Naive thymus-derived CD4-positive, alpha-beta T cell (primary cell): ENCODE measurements around the gene SPDYE5. TPM values are rescaled to one million over a fixed set of nuclear protein-coding genes. Genes with fewer than 3 reads are reported as not detected.
"Not testable (repeated sequence)": the region's sequence is repeated elsewhere in the genome, so short reads cannot be mapped to it uniquely, and the experiment has no call there.

Experiments
- ATAC-seq: fragments of 150-1000 bp; cut with Tn5 transposase; 2 replicates; pipeline ENCODE4 v1.10.0; 2021; ENCODE audit warnings: mild to moderate bottlenecking, moderate library complexity
- CTCF ChIA-PET: fragments of 350-600 bp; sonication (Branson Sonifier 250); formaldehyde crosslinking; loops from one replicate; lab custom pipeline; 2021; ENCODE audit warnings: antibody characterized with exemption; lab: Charles Lee
- POLR2A ChIA-PET: fragments of 350-600 bp; sonication (Branson Sonifier 250); formaldehyde crosslinking; loops from one replicate; lab custom pipeline; 2021; ENCODE audit warnings: antibody characterized with exemption, inconsistent platforms; lab: Charles Lee
- DNase-seq, 9 donors: peaks; one replicate each; pipeline versions ENCODE4 v3.0.0 to v3.0.0-alpha.2; 2020 to 2022; ENCODE audit warnings: mixed read lengths in 1 of 9
- H3K27ac ChIP-seq: one replicate; pipeline ENCODE4 v1.7.0; 2013; ENCODE audit warnings: mild to moderate bottlenecking, low read depth, low read length, moderate library complexity
- H3K27me3 ChIP-seq, 2 donors: one replicate each; pipeline ENCODE4 v1.7.0; 2013; ENCODE audit warnings: low read length in 2 of 2, mild to moderate bottlenecking in 2 of 2, moderate library complexity in 2 of 2; ENCODE audit not compliant: control insufficient read depth in 2 of 2, insufficient read depth in 2 of 2
- H3K36me3 ChIP-seq, 3 experiments: 1 replicate in 2 of 3; 2 replicates in 1 of 3; pipeline ENCODE4 v1.7.0; 2013; ENCODE audit warnings: low read length in 3 of 3, mild to moderate bottlenecking in 3 of 3, moderate library complexity in 1 of 3; ENCODE audit not compliant: insufficient read depth in 3 of 3, control insufficient read depth in 2 of 3
- H3K4me1 ChIP-seq, 2 donors: one replicate each; pipeline ENCODE4 v1.7.0; 2013; ENCODE audit warnings: low read length in 2 of 2, mild to moderate bottlenecking in 2 of 2, moderate library complexity in 1 of 2; ENCODE audit not compliant: control insufficient read depth in 2 of 2, insufficient read depth in 2 of 2
- H3K4me3 ChIP-seq: 2 replicates; pipeline ENCODE4 v1.7.0; 2013; ENCODE audit warnings: mild to moderate bottlenecking, low read length
- H3K9me3 ChIP-seq, 3 experiments: 1 replicate in 2 of 3; 2 replicates in 1 of 3; pipeline ENCODE4 v1.7.0; 2013; ENCODE audit warnings: low read length in 3 of 3; ENCODE audit not compliant: control insufficient read depth in 2 of 3
- H3K27ac Mint-ChIP-seq, 9 donors: one replicate each; pipeline ENCODE4 v1.8.0; 2020 to 2022; ENCODE audit warnings: mixed read lengths in 9 of 9, mild to moderate bottlenecking in 8 of 9, moderate library complexity in 5 of 9, inconsistent platforms in 2 of 9
- H3K27me3 Mint-ChIP-seq, 5 donors: one replicate each; pipeline ENCODE4 v1.8.0; 2021 to 2022; ENCODE audit warnings: mixed read lengths in 5 of 5, mild to moderate bottlenecking in 1 of 5
- H3K36me3 Mint-ChIP-seq, 5 donors: one replicate each; pipeline ENCODE4 v1.8.0; 2020 to 2022; ENCODE audit warnings: mixed read lengths in 5 of 5, mild to moderate bottlenecking in 3 of 5, inconsistent platforms in 1 of 5
- H3K4me1 Mint-ChIP-seq, 7 donors: one replicate each; pipeline ENCODE4 v1.8.0; 2020 to 2022; ENCODE audit warnings: mixed read lengths in 7 of 7, mild to moderate bottlenecking in 3 of 7, inconsistent platforms in 1 of 7
- H3K4me3 Mint-ChIP-seq, 10 donors: one replicate each; pipeline ENCODE4 v1.8.0; 2020 to 2022; ENCODE audit warnings: mild to moderate bottlenecking in 10 of 10, mixed read lengths in 10 of 10, moderate library complexity in 6 of 10, inconsistent platforms in 2 of 10
- H3K9me3 Mint-ChIP-seq, 11 donors: one replicate each; pipeline ENCODE4 v1.8.0; 2020 to 2022; ENCODE audit warnings: mixed read lengths in 11 of 11, mild to moderate bottlenecking in 4 of 11, inconsistent platforms in 1 of 11, moderate library complexity in 1 of 11
- intact Hi-C, 2 donors: fragments of 100-400 bp; cut with micrococcal nuclease; formaldehyde crosslinking; loops; one replicate each; pipeline ENCODE4 v1.15.1; 2023
- polyA plus RNA-seq, 2 donors: library from polyadenylated mRNA; unstranded; fragments of 300-500 nt; fragmentation: Illumina TruSeq; gene quantifications; one replicate each; pipeline ENCODE4 v1.2.3, GENCODE V29; 2021
- total RNA-seq, 6 experiments: library from RNA in 5 of 6; stranded (reverse) in 5 of 6; gene quantifications; 1 replicate in 5 of 6; 2 replicates in 1 of 6; pipeline ENCODE4 v1.2.3 and lab custom pipeline; 2021 to 2026

Gene SPDYE5
- under 1 TPM in 4 of 5 experiments, not detected in 1; 0.24 to 0.57 (median 0.38) TPM for total RNA-seq
- polyA plus RNA-seq = under 1 TPM; 0.14 to 0.37 TPM
- not detected for total RNA-seq (lab: John Stamatoyannopoulos, UW)

- POLR2A ChIA-PET, H3K27ac ChIP-seq, H3K4me3 ChIP-seq, H3K9me3 ChIP-seq, H3K36me3 Mint-ChIP-seq, ATAC-seq, CTCF ChIA-PET, intact Hi-C loops, DNase-seq, H3K4me3 Mint-ChIP-seq, H3K27me3 Mint-ChIP-seq, H3K9me3 Mint-ChIP-seq, H3K4me1 ChIP-seq, H3K27me3 ChIP-seq, H3K4me1 Mint-ChIP-seq, H3K36me3 ChIP-seq: not testable (repeated sequence)
- H3K27ac Mint-ChIP-seq = peak within 1 kb of the TSS in 1 of 9 donors; percentile 36
Observed at GRCh38 chr7:75492020-75492419, at the start of gene SPDYE5. SPDYE5 (plus strand) TSS chr7:75492320; CDS start chr7:75494048, 1,728 bp downstream.

GRCh38 chr7:75442465-75443111 is 49.5 kb upstream of the SPDYE5 start:
- intact Hi-C loops = loop anchor here in 1 of 2 donors (2.0 kb wide), 1 partner anchor 16 kb away; no protein-coding TSS in a partner anchor

GRCh38 chr7:75449946-75450345 is 42.2 kb upstream of the SPDYE5 start:
- H3K27ac ChIP-seq, H3K27me3 ChIP-seq, H3K9me3 Mint-ChIP-seq, H3K4me1 Mint-ChIP-seq, H3K9me3 ChIP-seq, CTCF ChIA-PET, H3K4me1 ChIP-seq, POLR2A ChIA-PET, ATAC-seq, H3K27me3 Mint-ChIP-seq, H3K4me3 ChIP-seq, H3K36me3 ChIP-seq, H3K4me3 Mint-ChIP-seq, H3K36me3 Mint-ChIP-seq, DNase-seq: not testable (repeated sequence)
- H3K27ac Mint-ChIP-seq = peak overlapping the region in 1 of 9 donors; percentile 65
- intact Hi-C loops = loop anchor here in 1 of 2 donors (10.0 kb wide), 1 partner anchor 195 kb away; no protein-coding TSS in a partner anchor

More at GRCh38 chr7:75442465-75443111, 49.5 kb upstream of the SPDYE5 start:
- CTCF ChIA-PET, H3K27me3 Mint-ChIP-seq, H3K4me1 ChIP-seq, POLR2A ChIA-PET, H3K9me3 ChIP-seq, H3K27me3 ChIP-seq, H3K9me3 Mint-ChIP-seq: not testable (repeated sequence)
- DNase-seq (peak; percentile 26 to 67 (median 61)), ATAC-seq (peak; percentile 98)
- Histone ChIP-seq H3K36me3 (peaks cover 8 to 20% (median 19%) of the 10 kb centered on the region in 3 experiments), H3K27ac (peak overlapping the region; percentile 73), H3K4me3 (peak overlapping the region; percentile 59)
- H3K27ac Mint-ChIP-seq = peak overlapping the region; percentile 66 to 99 (median 97)
- peak overlapping the region; percentile 84 to 97 (median 94) for H3K4me3 Mint-ChIP-seq
- H3K4me1 Mint-ChIP-seq = peaks cover 6 to 30% (median 18%) of the 10 kb centered on the region in 7 donors
- H3K36me3 Mint-ChIP-seq = peaks cover 7 to 24% (median 18%) of the 10 kb centered on the region in 5 donors

GRCh38 chr7:75452494-75452955 is 39.6 kb upstream of the SPDYE5 start:
- H3K27ac ChIP-seq, H3K36me3 ChIP-seq, H3K36me3 Mint-ChIP-seq, CTCF ChIA-PET, H3K4me1 Mint-ChIP-seq, H3K27me3 ChIP-seq, H3K4me1 ChIP-seq, H3K9me3 Mint-ChIP-seq, H3K4me3 ChIP-seq, H3K27me3 Mint-ChIP-seq, POLR2A ChIA-PET, H3K4me3 Mint-ChIP-seq, H3K9me3 ChIP-seq: not testable (repeated sequence)
- H3K27ac Mint-ChIP-seq = peak overlapping the region in 1 of 9 donors; percentile 19
- DNase-seq (peak in 4 of 9 donors; percentile 4 to 19 (median 12)), ATAC-seq (peak; percentile 91)
- intact Hi-C loops = loop anchor here in 1 of 2 donors (10.0 kb wide), 1 partner anchor 192 kb away; no protein-coding TSS in a partner anchor

GRCh38 chr7:75456403-75456802 is 35.7 kb upstream of the SPDYE5 start:
- CTCF ChIA-PET, H3K36me3 Mint-ChIP-seq, H3K27me3 Mint-ChIP-seq, H3K4me3 ChIP-seq, H3K9me3 ChIP-seq, H3K27ac ChIP-seq, DNase-seq, H3K4me3 Mint-ChIP-seq, H3K27me3 ChIP-seq, H3K4me1 Mint-ChIP-seq, POLR2A ChIA-PET, H3K36me3 ChIP-seq, H3K4me1 ChIP-seq, H3K9me3 Mint-ChIP-seq, H3K27ac Mint-ChIP-seq: not testable (repeated sequence)
- ATAC-seq = peak; percentile 56
- intact Hi-C loops = loop anchor here in 1 of 2 donors (10.0 kb wide), 1 partner anchor 188 kb away; no protein-coding TSS in a partner anchor

- H3K27me3 Mint-ChIP-seq, H3K36me3 ChIP-seq, H3K4me3 ChIP-seq, H3K36me3 Mint-ChIP-seq, H3K9me3 Mint-ChIP-seq, CTCF ChIA-PET, H3K4me3 Mint-ChIP-seq, H3K27ac Mint-ChIP-seq, H3K27me3 ChIP-seq, DNase-seq, H3K27ac ChIP-seq, H3K4me1 Mint-ChIP-seq, ATAC-seq, H3K9me3 ChIP-seq, POLR2A ChIA-PET, H3K4me1 ChIP-seq: not testable (repeated sequence)
- intact Hi-C loops = loop anchor here in 1 of 2 donors (10.0 kb wide), 1 partner anchor 187 kb away; no protein-coding TSS in a partner anchor
Observed at GRCh38 chr7:75458034-75458433, 34.1 kb upstream of the SPDYE5 start.

- CTCF ChIA-PET, H3K9me3 ChIP-seq, H3K27me3 ChIP-seq, POLR2A ChIA-PET, ATAC-seq, H3K9me3 Mint-ChIP-seq, H3K36me3 Mint-ChIP-seq, intact Hi-C loops, H3K36me3 ChIP-seq, DNase-seq, H3K4me1 Mint-ChIP-seq, H3K27ac ChIP-seq, H3K4me3 ChIP-seq, H3K4me1 ChIP-seq, H3K27me3 Mint-ChIP-seq: not testable (repeated sequence)
- peak overlapping the region in 1 of 10 donors; percentile 57 for H3K4me3 Mint-ChIP-seq
- H3K27ac Mint-ChIP-seq = peak overlapping the region in 3 of 9 donors; percentile 10 to 54 (median 43)
Observed at GRCh38 chr7:75460541-75460940, 31.6 kb upstream of the SPDYE5 start.
